ENCODE measurements around the gene RDH5. TPM values are rescaled to one million over a fixed set of nuclear protein-coding genes. Genes with fewer than 3 reads are reported as not detected.

The RDH5 gene
- total RNA-seq, 1 experiment from 2014 or later: 6.7 TPM

- no peaks in the 10 kb centered on the region for H3K27me3 ChIP-seq (replicated peaks; ENCODE audit: insufficient read depth, low read depth, low read length, poor library complexity)
- intact Hi-C loops (cut with micrococcal nuclease; ENCODE audit: unreplicated experiment): no loop called here
- H3K4me3 ChIP-seq (ENCODE audit: low read depth, low read length, poor library complexity, severe bottlenecking): peak overlapping the region; percentile 70
- ChIA-PET POLR2A (ENCODE audit: low non-redundant PET) (interaction anchor here (0.6 to 0.7 kb wide), 2 partner anchors 11 to 44 kb away, joined by 3 read pairs; no protein-coding TSS in a partner anchor), CTCF (interaction anchor here (0.5 to 0.6 kb wide), 2 partner anchors 28 to 56 kb away, joined by 7 read pairs; partner anchors contain the start of gene BLOC1S1)
- H3K9me3 ChIP-seq (ENCODE audit: low read depth, low read length, poor library complexity, severe bottlenecking): no peaks in the 10 kb centered on the region
- peak overlapping the region; percentile 80 for H3K27ac ChIP-seq (ENCODE audit: low read depth, low read length, poor library complexity, severe bottlenecking)
- peak; percentile 84 for DNase-seq (ENCODE audit: low spot score)
- H3K36me3 ChIP-seq (ENCODE audit: insufficient read depth, low read length, poor library complexity, severe bottlenecking): peaks cover 14% of the 10 kb centered on the region
- H3K4me1 ChIP-seq (ENCODE audit: insufficient read depth, low read length, poor library complexity, severe bottlenecking): peaks cover 9% of the 10 kb centered on the region
- TF ChIP-seq EZH2 (IDR thresholded peaks at IDR 0.05; ENCODE audit: borderline replicate concordance, low read depth, low read length, poor library complexity, severe bottlenecking) (no peak), CTCF (conservative IDR thresholded peaks at IDR 0.05; ENCODE audit: low read depth, low read length) (peak; percentile 21; the same call in 1 of the 2 replicates)
- BruUV-seq (replicated peaks): TSS peak; percentile 33
Observed at GRCh38 chr12:55743406-55744339, 23.5 kb downstream of the RDH5 start.

- intact Hi-C loops (cut with micrococcal nuclease; ENCODE audit: unreplicated experiment): no loop called here
- ChIA-PET CTCF (no interaction called here), POLR2A (ENCODE audit: low non-redundant PET) (interaction anchor here (0.6 kb wide), 1 partner anchor 45 kb away, joined by 3 read pairs; no protein-coding TSS in a partner anchor)
- Histone ChIP-seq H3K36me3 (ENCODE audit: insufficient read depth, low read length, poor library complexity, severe bottlenecking) (peaks cover 22% of the 10 kb centered on the region), H3K4me1 (ENCODE audit: insufficient read depth, low read length, poor library complexity, severe bottlenecking) (peaks cover 9% of the 10 kb centered on the region), H3K27me3 (replicated peaks; ENCODE audit: insufficient read depth, low read depth, low read length, poor library complexity) (no peaks in the 10 kb centered on the region), H3K4me3 (ENCODE audit: low read depth, low read length, poor library complexity, severe bottlenecking) (peak overlapping the region; percentile 70), H3K27ac (ENCODE audit: low read depth, low read length, poor library complexity, severe bottlenecking) (peak overlapping the region; percentile 80), H3K9me3 (ENCODE audit: low read depth, low read length, poor library complexity, severe bottlenecking) (no peaks in the 10 kb centered on the region)
- no peak for TF ChIP-seq EZH2 (IDR thresholded peaks at IDR 0.05; ENCODE audit: borderline replicate concordance, low read depth, low read length, poor library complexity, severe bottlenecking)
- TF ChIP-seq CTCF (conservative IDR thresholded peaks at IDR 0.05; ENCODE audit: low read depth, low read length): no peak
- no peak for DNase-seq (ENCODE audit: low spot score)
- no TSS peak for BruUV-seq (replicated peaks)
Observed at GRCh38 chr12:55744340-55745030, 24.3 kb downstream of the RDH5 start.

GRCh38 chr12:55745361-55746173 lies 25.4 kb downstream of the RDH5 start:
- DNase-seq (ENCODE audit: low spot score): peak; percentile 97
- ChIA-PET CTCF (interaction anchor here (0.6 to 0.8 kb wide), 4 partner anchors 227 to 1545 kb away, joined by 3 to 12 read pairs (median 6); no protein-coding TSS in a partner anchor), POLR2A (ENCODE audit: low non-redundant PET) (interaction anchor here (0.6 kb wide), 1 partner anchor 1479 kb away, joined by 12 read pairs; no protein-coding TSS in a partner anchor)
- Histone ChIP-seq H3K4me3 (ENCODE audit: low read depth, low read length, poor library complexity, severe bottlenecking) (peak overlapping the region; percentile 70), H3K4me1 (ENCODE audit: insufficient read depth, low read length, poor library complexity, severe bottlenecking) (peaks cover 9% of the 10 kb centered on the region), H3K9me3 (ENCODE audit: low read depth, low read length, poor library complexity, severe bottlenecking) (no peaks in the 10 kb centered on the region), H3K36me3 (ENCODE audit: insufficient read depth, low read length, poor library complexity, severe bottlenecking) (peaks cover 33% of the 10 kb centered on the region), H3K27ac (ENCODE audit: low read depth, low read length, poor library complexity, severe bottlenecking) (peak overlapping the region; percentile 80), H3K27me3 (replicated peaks; ENCODE audit: insufficient read depth, low read depth, low read length, poor library complexity) (no peaks in the 10 kb centered on the region)
- BruUV-seq (replicated peaks): no TSS peak
- TF ChIP-seq EZH2 (IDR thresholded peaks at IDR 0.05; ENCODE audit: borderline replicate concordance, low read depth, low read length, poor library complexity, severe bottlenecking) (no peak), CTCF (conservative IDR thresholded peaks at IDR 0.05; ENCODE audit: low read depth, low read length) (no peak)
- intact Hi-C loops (cut with micrococcal nuclease; ENCODE audit: unreplicated experiment): no loop called here

All from A673 (cell line).